PC-9 (cell line): ENCODE data around the gene SSR4.

ENCODE experiments used
- CTCF ChIP-seq: fragments of 200-600 bp; sonication (generic); conservative IDR thresholded peaks from 2 replicates; pipeline ENCODE4 v1.6.1; 2017; ENCODE audit warnings: mixed run types, antibody characterized with exemption, mild to moderate bottlenecking, moderate library complexity
- EZH2 ChIP-seq: fragments of 200-600 bp; sonication (generic); IDR thresholded peaks from 2 replicates; pipeline ENCODE4 v1.8.0; 2017; ENCODE audit warnings: antibody characterized with exemption, low read depth

- no peak for TF ChIP-seq CTCF
- no peak for TF ChIP-seq EZH2
Measured at GRCh38 chrX:153825042-153825441, 30.6 kb downstream of the SSR4 start.
